ENCODE data around the gene PEX11B.

The PEX11B gene, protein sequence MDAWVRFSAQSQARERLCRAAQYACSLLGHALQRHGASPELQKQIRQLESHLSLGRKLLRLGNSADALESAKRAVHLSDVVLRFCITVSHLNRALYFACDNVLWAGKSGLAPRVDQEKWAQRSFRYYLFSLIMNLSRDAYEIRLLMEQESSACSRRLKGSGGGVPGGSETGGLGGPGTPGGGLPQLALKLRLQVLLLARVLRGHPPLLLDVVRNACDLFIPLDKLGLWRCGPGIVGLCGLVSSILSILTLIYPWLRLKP

DNA sequence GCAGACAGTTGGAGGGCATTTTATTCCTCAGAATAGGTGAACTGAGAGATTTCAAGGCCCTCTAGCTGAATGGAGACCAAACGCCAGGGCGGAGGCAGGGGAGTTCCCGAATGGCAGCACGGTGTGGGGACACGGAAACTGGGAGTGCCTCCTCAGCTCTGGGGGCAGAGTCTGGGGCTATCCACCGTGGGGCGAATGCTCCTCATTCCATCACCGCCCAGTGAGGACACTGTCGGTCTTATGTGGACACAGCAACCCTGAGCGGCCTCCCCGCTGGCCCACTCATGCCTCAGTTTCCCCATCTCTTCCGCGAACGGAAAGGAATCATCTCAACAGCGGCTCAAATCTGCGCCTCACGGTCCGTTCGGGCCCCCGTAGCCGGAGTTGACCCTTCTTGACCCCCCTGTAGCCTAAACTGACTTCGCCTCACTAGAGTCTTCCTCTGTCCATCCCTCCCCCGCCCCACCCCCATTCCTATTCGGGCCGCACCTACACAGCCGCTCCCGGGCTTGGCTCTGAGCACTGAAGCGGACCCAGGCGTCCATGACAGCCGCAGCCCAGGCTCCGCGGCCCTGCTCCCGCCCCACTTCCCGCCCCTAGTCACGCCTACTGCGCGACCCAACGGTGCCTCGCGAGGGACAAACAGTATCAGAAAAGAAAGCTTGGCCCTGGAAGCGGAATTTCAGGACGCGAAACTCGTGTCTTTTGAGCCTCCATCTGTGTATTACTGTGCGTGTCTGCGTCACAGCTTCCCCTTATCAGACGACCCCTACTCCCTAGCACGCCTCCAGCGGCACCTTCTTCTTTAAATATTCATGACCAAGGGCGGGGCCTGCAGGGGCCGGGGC is at the start of gene PEX11B:
Gene PEX11B (minus strand): TSS at position 574 of the 848 bp plus-strand sequence. CDS start 29 bp downstream, at position 545.
- in situ Hi-C loops (cut with MboI; ENCODE audit: low sequenced_read_pairs), result no loop called here

GRCh38 chr1:145967288-145967687 is 48.8 kb upstream of the PEX11B start:
- in situ Hi-C loops (cut with MboI; ENCODE audit: low sequenced_read_pairs), result no loop called here

DNA sequence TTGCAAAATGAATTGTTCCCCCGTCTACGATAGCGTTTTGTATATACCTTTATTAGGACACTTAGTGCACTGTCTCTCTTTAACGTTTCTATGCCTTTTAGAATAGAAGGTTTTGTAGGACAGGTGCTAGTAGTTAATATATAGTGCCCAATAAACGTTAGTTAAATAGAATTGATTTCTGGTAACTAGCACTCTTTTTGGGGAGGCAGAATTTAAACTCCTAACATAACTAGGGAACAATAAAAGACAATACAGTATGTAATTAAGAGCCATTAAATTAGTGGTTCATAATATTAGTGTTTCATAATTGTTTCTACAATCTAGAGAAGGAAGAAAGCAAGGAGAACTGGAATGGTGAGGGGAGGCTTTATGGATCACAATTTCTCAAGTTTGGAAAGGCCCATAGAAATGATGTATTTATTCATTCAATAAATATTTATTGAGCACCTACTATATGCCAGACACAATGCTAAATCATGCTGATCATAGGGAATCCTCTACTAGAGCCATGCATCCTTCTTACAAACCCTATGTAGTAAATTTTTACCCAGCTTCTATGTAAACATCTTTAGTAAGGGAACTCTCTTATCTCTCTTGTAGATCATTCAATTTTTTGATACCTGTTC is 46.7 kb upstream of the PEX11B start:
- in situ Hi-C loops (cut with MboI; ENCODE audit: low sequenced_read_pairs), result no loop called here

GRCh38 chr1:145964328-145965118 is 46.0 kb upstream of the PEX11B start, which contains the start of the genes ANKRD34A and POLR3GL:
Gene ANKRD34A, minus strand, starts transcription at chr1:145964575. Its CDS starts 2,816 bp downstream, at chr1:145961759.
Gene POLR3GL, plus strand, starts transcription at chr1:145964690. Its CDS starts 10,176 bp downstream, at chr1:145974866.
- in situ Hi-C loops (cut with MboI; ENCODE audit: low sequenced_read_pairs), result no loop called here

- in situ Hi-C loops (cut with MboI; ENCODE audit: low sequenced_read_pairs), result no loop called here
Observed at GRCh38 chr1:145963265-145964019, 44.9 kb upstream of the PEX11B start.

DNA sequence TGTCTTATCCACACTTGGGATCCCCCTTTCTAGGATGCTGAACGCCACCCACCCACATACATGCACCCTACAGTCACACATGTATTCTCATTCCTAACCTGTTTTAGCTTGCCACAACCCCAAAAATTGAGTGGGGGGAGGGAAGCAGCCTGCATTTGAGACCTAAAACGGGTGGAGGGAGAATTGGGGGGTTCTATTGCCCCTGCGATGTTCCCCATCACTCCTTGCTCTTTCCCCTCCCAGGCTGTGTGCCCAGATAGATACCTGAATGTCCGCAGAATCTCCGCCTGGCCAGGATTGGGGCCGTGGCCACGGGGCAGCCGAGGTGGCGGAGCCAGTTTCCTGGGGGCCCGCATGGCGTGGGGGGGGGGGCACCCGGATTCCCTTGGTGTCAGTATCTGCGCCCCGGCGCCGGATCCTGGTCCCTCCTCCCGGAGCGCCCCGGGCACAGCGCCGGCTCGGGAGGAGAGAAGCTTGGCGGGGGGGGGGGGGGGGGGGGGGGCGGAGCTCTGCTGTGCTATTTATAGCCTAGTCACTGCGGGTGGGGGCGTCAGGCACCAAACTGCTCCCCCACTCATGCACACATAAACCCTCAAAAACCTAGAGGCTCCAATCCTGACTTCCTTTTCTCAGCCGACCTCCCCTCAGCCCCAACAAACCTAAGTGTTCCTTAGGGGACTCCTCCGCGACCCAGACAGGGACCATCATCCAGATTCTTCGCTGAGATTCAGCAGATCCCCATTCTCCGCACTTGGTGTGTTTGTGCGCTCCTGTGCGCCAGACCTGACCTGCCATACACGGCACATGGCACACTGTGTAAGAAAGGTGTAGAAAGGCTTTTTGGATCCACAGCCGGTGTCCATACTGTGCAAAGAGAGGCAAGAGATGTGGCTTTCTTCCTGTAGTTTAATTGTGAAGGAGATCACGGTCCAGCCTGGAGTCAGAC is 43.9 kb upstream of the PEX11B start:
- in situ Hi-C loops (cut with MboI; ENCODE audit: low sequenced_read_pairs), result no loop called here

DNA sequence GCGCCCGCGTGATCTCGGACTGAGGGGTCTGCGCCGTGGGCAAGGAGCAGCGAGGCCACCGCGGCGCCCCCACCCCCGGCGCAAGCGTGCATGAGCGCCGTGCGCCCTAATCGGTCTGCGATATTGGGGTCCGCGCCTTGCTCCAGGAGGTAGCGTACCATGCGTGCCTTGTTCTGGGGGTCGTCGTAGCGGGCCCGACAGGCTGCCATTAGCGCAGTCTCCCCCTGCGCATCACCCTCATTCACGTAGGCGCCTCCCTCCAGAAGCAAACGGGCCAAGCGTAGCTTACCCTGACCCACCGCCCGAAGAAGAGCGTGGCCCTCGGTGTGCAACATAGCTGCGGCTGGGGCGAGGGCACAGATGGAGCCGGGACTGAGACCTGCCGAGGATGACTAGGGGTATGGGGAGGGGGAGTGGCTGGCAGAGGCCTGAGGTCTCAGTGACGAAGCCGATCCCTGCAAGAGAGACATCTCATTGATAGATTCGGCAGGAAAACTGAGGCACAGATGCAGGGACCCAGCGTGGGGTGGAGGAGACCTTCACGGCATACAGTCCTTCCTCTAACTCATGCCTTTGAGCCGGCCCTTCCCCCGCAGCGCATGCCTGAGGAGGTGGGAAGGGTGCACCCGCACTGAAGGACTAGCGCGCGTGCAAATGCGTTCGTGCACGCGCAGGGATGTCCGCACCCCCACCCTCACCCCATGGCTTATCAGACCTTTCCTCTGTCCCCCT is 43.1 kb upstream of the PEX11B start:
- in situ Hi-C loops (cut with MboI; ENCODE audit: low sequenced_read_pairs), result no loop called here

- in situ Hi-C loops (cut with MboI; ENCODE audit: low sequenced_read_pairs), result no loop called here
Observed at GRCh38 chr1:145961109-145961424, 42.5 kb upstream of the PEX11B start.

- in situ Hi-C loops (cut with MboI; ENCODE audit: low sequenced_read_pairs), result no loop called here
Observed at GRCh38 chr1:145960468-145961108, 42.1 kb upstream of the PEX11B start.

DNA sequence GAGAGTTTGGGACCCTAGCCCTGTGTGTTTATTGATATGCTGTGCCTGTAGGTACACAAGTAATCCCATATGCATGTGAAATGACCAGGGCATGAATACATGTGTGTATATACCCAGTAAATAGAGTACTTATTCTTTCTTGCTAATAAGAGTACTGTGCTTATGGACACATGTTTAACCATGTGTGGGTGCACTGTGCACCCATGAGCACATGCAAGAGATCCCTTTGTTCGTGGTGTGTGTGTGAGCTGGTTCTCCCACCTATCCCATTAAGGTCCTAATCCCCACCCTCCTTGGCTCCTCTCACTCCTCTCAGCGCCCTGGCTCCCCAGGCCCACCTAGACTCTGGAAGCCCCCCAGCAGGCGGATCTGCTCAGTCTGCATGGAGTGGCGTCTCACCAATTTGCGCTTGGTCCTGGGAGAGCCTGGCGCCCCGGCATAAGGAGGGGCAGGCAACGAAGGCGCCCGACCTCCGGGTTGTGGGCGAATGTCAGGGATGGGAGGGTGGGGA is 41.5 kb upstream of the PEX11B start:
- in situ Hi-C loops (cut with MboI; ENCODE audit: low sequenced_read_pairs), result no loop called here

GRCh38 chr1:145959333-145959732 is 40.8 kb upstream of the PEX11B start:
- in situ Hi-C loops (cut with MboI; ENCODE audit: low sequenced_read_pairs), result no loop called here

- in situ Hi-C loops (cut with MboI; ENCODE audit: low sequenced_read_pairs), result no loop called here
Observed at GRCh38 chr1:145958734-145959133, 40.2 kb upstream of the PEX11B start.

GRCh38 chr1:145957443-145958319 is 39.2 kb upstream of the PEX11B start, which contains the start of gene LIX1L:
Gene LIX1L, minus strand, starts transcription at chr1:145958017. Its CDS starts 90 bp downstream, at chr1:145957927.
- in situ Hi-C loops (cut with MboI; ENCODE audit: low sequenced_read_pairs), result no loop called here

DNA sequence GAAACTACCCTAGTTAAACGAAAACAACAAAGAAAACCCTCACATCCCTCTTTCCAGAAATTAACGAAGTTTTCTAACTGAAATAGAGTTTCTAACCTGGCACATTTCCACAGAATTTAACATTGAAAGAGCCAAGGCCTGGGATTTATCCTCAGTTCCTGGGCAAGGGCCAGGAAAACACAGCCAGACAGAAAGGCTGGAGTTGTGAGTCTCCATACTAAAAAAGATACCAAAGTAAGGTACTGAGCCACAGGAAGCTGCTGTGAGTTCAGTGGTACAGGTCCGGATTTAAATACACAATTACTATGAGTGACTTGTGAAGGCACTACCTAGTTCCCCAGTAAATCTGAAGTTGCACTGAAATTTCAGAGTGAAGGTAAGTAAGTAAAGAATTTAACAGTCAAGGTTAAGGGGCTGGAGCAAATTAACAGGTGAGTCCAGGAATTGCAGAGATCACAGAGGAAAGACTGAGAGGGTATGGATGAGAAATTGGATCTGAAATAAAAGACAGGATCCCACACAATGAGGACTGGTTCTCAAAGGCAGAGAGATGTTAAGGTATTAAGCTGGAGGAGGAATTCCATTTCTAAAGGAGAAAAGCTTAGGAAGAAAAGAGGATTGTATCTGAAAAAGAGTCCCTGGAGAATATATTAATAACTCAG is 38.4 kb upstream of the PEX11B start:
- in situ Hi-C loops (cut with MboI; ENCODE audit: low sequenced_read_pairs), result no loop called here

GRCh38 chr1:145956361-145956760 is 37.8 kb upstream of the PEX11B start:
- in situ Hi-C loops (cut with MboI; ENCODE audit: low sequenced_read_pairs), result no loop called here

- in situ Hi-C loops (cut with MboI; ENCODE audit: low sequenced_read_pairs), result no loop called here
Observed at GRCh38 chr1:145955436-145955835, 36.9 kb upstream of the PEX11B start.
